Sigmoid colon (tissue), 7 donors: ENCODE data around the gene CNOT10. TPM values are rescaled to one million over a fixed set of nuclear protein-coding genes. Genes with fewer than 3 reads are reported as not detected.
A peak's percentile ranks its signal among the peaks of the same experiment; 100 is the strongest.

ENCODE experiments used
- DNase-seq: peaks from one replicate; pipeline ENCODE4 v3.0.0-alpha.2; 2019
- H3K27ac ChIP-seq, 4 donors: fragments of 200-600 bp; sonication (generic); one replicate each; pipeline ENCODE4 v1.5.1; 2016 to 2019; ENCODE audit warnings: mild to moderate bottlenecking in 1 of 4
- H3K27me3 ChIP-seq, 3 donors: fragments of 200-600 bp; sonication (generic); one replicate each; pipeline ENCODE4 v1.5.1; 2019; ENCODE audit warnings: mild to moderate bottlenecking in 1 of 3
- H3K36me3 ChIP-seq, 4 donors: fragments of 200-600 bp; sonication (generic); one replicate each; pipeline ENCODE4 v1.5.1; 2016 to 2019
- H3K4me1 ChIP-seq, 4 donors: fragments of 200-600 bp; sonication (generic); one replicate each; pipeline ENCODE4 v1.5.1; 2017 to 2019
- H3K4me3 ChIP-seq, 4 donors: fragments of 200-600 bp; sonication (generic); one replicate each; pipeline ENCODE4 v1.5.1; 2017 to 2019; ENCODE audit warnings: mild to moderate bottlenecking in 2 of 4, moderate library complexity in 1 of 4
- H3K9me3 ChIP-seq, 4 donors: fragments of 200-600 bp in 3 of 4; sonication (generic) in 3 of 4; one replicate each; pipeline versions ENCODE4 v1.5.1 to v1.6.1; 2013 to 2019
- EP300 ChIP-seq, 4 donors: sonication (generic); formaldehyde crosslinking; IDR thresholded peaks; one replicate each; pipeline ENCODE4 v1.6.1; 2017; ENCODE audit warnings: antibody characterized with exemption in 4 of 4
- POLR2A ChIP-seq, 2 donors: fragments of 450-650 bp; IDR thresholded peaks; one replicate each; pipeline ENCODE4 v1.6.1; 2016; ENCODE audit warnings: antibody characterized with exemption in 2 of 2, mild to moderate bottlenecking in 2 of 2, moderate library complexity in 2 of 2
- POLR2AphosphoS5 ChIP-seq, 4 donors: sonication (generic); formaldehyde crosslinking; IDR thresholded peaks; one replicate each; pipeline ENCODE4 v1.6.1; 2017; ENCODE audit warnings: antibody characterized with exemption in 4 of 4
- WGBS, 2 donors: extraction: QIAGEN DNeasy Blood & Tissue Kit; methylation state at CpG; one replicate each; pipeline ENCODE4 v1.1.7; 2013; 5-methylcytosine and 5-hydroxymethylcytosine counted together
- intact Hi-C: fragments of 100-400 bp; cut with DNase I; formaldehyde crosslinking; loops from one replicate; pipeline ENCODE4 v1.15.1; 2023
- polyA plus RNA-seq, 3 donors: library from polyadenylated mRNA; stranded (reverse); fragments of 200-250 nt; gene quantifications; one replicate each; pipeline ENCODE4 v1.2.3, GENCODE V29; 2013
- total RNA-seq, 4 donors: library from RNA; depleted of rRNA; stranded (reverse); fragments of >200 nt; gene quantifications; one replicate each; pipeline ENCODE4 v1.1.0, GENCODE V29; 2016
- TF ChIP-seq, protein P1 (sequence below), 4 experiments: fragments of 450-650 bp in 3 of 4; fragments of 200-600 bp in 1 of 4; IDR thresholded peaks; one replicate each; pipeline ENCODE4 v1.5.1; 2016 to 2019; ENCODE audit warnings: antibody characterized with exemption in 4 of 4, mild to moderate bottlenecking in 3 of 4, moderate library complexity in 2 of 4
- donor health status: healthy with polysubstance abuse.
- donor health status: Bipolar disorder and iron deficiency.
- donor health status: healthy.

The CNOT10 gene
- total and polyA plus RNA-seq, 7 donors = 7.2 to 33.5 (median 18.6) TPM

DNA sequence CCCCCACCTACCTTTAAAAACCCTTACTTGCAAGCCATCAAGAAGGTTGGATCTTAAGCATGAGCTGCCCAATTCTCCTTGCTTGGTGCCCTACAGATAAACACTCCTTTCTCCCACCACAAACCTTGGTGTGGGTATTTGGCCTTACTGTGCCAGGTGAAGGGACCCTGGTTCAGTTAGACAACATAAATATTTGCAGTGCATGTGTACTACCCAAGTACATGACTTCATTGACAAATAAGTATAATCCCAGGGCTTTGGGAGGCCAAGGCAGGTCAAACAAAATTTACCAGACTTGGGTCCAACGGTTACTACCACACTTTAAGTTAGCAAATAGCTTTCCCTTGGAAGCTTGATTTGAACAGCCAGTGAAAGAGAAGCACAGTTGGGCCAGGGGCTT lies 9.3 kb upstream of the CNOT10 start:
- intact Hi-C loops = no loop called here
- 73 to 85% methylated on average over 1 of the region's 1 CpG for WGBS, 2 donors
- Histone ChIP-seq H3K27me3 (no peaks in the 10 kb centered on the region), H3K27ac (no peak overlapping the region), H3K9me3 (no peaks in the 10 kb centered on the region), H3K4me1 (no peaks in the 10 kb centered on the region), H3K4me3 (no peak overlapping the region), H3K36me3 (no peaks in the 10 kb centered on the region)
- DNase-seq = no peak
- no peak for TF ChIP-seq EP300 (IDR thresholded peaks at IDR 0.05)
- TF ChIP-seq, protein P1, sequence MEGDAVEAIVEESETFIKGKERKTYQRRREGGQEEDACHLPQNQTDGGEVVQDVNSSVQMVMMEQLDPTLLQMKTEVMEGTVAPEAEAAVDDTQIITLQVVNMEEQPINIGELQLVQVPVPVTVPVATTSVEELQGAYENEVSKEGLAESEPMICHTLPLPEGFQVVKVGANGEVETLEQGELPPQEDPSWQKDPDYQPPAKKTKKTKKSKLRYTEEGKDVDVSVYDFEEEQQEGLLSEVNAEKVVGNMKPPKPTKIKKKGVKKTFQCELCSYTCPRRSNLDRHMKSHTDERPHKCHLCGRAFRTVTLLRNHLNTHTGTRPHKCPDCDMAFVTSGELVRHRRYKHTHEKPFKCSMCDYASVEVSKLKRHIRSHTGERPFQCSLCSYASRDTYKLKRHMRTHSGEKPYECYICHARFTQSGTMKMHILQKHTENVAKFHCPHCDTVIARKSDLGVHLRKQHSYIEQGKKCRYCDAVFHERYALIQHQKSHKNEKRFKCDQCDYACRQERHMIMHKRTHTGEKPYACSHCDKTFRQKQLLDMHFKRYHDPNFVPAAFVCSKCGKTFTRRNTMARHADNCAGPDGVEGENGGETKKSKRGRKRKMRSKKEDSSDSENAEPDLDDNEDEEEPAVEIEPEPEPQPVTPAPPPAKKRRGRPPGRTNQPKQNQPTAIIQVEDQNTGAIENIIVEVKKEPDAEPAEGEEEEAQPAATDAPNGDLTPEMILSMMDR (IDR thresholded peaks at IDR 0.05) = no peak

DNA sequence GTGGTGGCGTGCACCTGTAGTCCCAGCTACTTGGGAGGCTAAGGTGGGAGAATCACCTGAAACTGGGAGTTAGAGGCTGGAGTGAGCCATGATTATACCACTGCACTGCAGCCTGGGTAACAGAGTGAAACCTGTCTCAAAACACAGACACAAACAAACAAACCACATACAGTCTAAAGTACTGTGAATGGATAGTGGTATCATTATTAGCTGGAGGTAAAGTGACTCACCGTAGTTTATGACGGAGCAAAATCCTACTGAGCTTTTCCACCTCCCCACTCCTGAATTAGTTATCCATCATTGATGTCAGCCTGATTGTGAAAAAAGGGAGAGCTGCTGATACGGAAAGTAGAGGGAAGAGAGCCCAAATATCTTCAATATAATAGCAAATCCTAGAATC lies 3.2 kb upstream of the CNOT10 start:
- 75 to 91% methylated on average over 4 of the region's 4 CpGs for WGBS, 2 donors
- no peak for TF ChIP-seq POLR2A (IDR thresholded peaks at IDR 0.05)
- TF ChIP-seq, protein P1 (IDR thresholded peaks at IDR 0.05) = no peak
- no peak for TF ChIP-seq EP300 (IDR thresholded peaks at IDR 0.05)
- no peaks in the 10 kb centered on the region for H3K9me3 ChIP-seq
- no peak overlapping the region for H3K4me3 ChIP-seq
- no peak for DNase-seq
- H3K36me3 ChIP-seq = no peaks in the 10 kb centered on the region
- H3K27me3 ChIP-seq = no peaks in the 10 kb centered on the region
- H3K27ac ChIP-seq = no peak overlapping the region
- intact Hi-C loops = no loop called here
- H3K4me1 ChIP-seq = peaks cover 0 to 19% (median 15%) of the 10 kb centered on the region in 4 donors

DNA sequence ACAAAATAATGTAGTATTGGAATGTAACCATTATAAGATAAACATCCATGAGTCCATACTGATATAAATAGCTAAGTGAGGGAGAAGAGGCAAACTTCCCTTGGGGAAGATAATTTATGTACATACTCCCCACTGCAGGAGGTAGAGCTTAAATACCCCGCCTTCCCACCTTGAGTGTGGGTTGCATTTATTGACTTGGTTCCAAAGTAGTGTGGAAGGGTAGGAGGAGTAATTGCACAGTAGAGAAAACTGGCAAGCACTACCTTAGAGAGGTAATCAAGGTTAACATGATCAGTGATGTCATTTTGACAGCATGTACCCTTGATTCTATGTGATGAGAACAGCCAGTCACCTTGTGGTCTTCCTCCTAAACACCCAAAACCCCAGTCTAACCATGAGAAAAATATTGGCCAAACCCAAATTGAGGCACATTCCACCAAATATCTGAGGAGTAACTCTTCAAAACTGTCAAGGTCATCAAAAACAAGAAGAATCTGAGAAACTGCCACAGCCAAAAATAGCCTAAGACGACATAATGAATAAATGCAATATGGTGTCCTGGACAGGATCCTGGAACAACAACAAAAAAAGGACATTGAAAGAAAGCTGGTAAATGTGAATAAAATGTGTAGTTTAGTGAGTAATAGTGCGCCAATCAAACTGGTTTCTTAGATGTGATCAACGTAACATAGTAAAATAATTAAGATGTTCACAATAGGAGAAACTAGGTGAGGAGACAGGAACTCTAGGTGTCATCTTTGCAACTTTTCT lies 774 bp upstream of the CNOT10 start:
- peak overlapping the region; percentile 80 to 87 (median 85) for H3K27ac ChIP-seq
- H3K9me3 ChIP-seq = no peaks in the 10 kb centered on the region
- 24 to 44% methylated on average over 4 of the region's 4 CpGs for WGBS, 2 donors
- no peak for TF ChIP-seq POLR2A (IDR thresholded peaks at IDR 0.05)
- no peak for DNase-seq
- no peaks in the 10 kb centered on the region for H3K27me3 ChIP-seq
- intact Hi-C loops = loop anchor here (2.0 kb wide), 1 partner anchor 113 kb away; the partner anchor contains the start of gene DYNC1LI1
- peak overlapping the region; percentile 66 to 97 (median 73) for H3K4me3 ChIP-seq
- H3K4me1 ChIP-seq = peaks cover 0 to 19% (median 17%) of the 10 kb centered on the region in 4 donors
- H3K36me3 ChIP-seq = no peaks in the 10 kb centered on the region

DNA sequence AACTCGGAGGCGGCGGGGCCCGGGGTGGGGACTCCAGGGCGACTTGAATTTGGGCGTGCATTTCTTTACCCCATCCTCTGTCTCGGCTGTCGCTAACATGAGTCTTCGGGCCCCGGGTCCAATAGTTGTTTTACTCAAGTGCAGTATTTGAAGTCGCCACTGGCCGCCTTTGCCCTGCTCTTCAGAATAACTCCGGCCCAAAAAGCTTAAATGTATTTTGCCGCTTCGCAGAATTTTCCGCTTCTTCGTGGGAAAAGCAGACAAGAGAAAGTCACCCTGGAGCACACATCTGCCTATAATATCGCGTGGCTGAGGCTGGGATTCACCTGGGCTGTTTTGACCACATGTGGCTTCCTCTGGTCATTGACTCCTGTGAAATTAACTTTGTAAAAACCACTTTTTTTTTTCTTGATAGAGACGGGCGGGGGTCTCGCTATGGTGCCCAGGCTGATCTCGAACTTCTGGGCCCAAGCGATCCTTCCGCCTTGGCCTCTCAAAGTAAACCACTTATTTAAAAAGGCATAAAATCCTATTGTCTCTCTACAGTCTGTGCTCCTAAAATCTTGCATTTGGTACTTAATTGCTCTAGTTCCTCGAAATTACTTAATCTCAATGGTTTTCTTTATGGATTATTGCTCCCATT lies 676 bp downstream of the CNOT10 start:
- Histone ChIP-seq H3K4me3 (peak overlapping the region; percentile 66 to 97 (median 73)), H3K27ac (peak overlapping the region; percentile 80 to 87 (median 85)), H3K27me3 (no peaks in the 10 kb centered on the region), H3K4me1 (peaks cover 0 to 19% (median 17%) of the 10 kb centered on the region in 4 donors), H3K36me3 (no peaks in the 10 kb centered on the region), H3K9me3 (no peaks in the 10 kb centered on the region)
- 3 to 8% methylated on average over 26 of the region's 26 CpGs for WGBS, 2 donors
- intact Hi-C loops = loop anchor here (2.0 to 5.0 kb wide), 2 partner anchors 115 to 183 kb away; partner anchors contain the start of genes CMTM6 and DYNC1LI1
- TF ChIP-seq EP300 (IDR thresholded peaks at IDR 0.05) = no peak
- TF ChIP-seq, protein P1 (IDR thresholded peaks at IDR 0.05) = no peak
- TF ChIP-seq POLR2A (IDR thresholded peaks at IDR 0.05) = no peak
- TF ChIP-seq POLR2AphosphoS5 (IDR thresholded peaks at IDR 0.05) = no peak
- no peak for DNase-seq

DNA sequence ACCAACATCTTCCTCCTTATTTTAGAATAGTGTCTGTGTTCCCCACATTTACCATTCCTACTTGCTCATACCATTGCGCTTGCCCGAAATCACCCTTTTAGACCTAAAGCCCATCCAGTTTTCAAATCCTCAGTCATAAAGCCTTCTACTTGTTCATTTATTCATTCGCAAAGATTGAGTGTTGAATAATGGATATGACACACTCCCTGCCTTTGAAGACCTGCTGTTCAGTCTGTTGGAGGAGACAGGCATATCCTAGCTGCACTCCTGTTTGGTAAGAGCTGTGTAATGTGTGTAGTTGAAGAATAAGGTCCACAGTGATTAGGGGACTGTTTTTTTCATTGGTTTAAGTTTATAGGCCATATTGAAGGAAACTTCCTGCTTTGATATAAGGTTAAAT lies 1.7 kb downstream of the CNOT10 start:
- DNase-seq = no peak
- Histone ChIP-seq H3K27ac (no peak overlapping the region), H3K4me1 (peaks cover 0 to 19% (median 17%) of the 10 kb centered on the region in 4 donors), H3K36me3 (no peaks in the 10 kb centered on the region), H3K9me3 (no peaks in the 10 kb centered on the region), H3K4me3 (no peak overlapping the region), H3K27me3 (no peaks in the 10 kb centered on the region)
- TF ChIP-seq EP300 (IDR thresholded peaks at IDR 0.05) (no peak), POLR2AphosphoS5 (IDR thresholded peaks at IDR 0.05) (no peak), POLR2A (IDR thresholded peaks at IDR 0.05) (no peak)
- TF ChIP-seq, protein P1 (IDR thresholded peaks at IDR 0.05) = no peak
- intact Hi-C loops = loop anchor here (5.0 kb wide), 1 partner anchor 184 kb away; the partner anchor contains the start of gene CMTM6
- 97% methylated on average over 3 of the region's 3 CpGs for WGBS, 2 donors
